Activated CD8-positive, alpha-beta memory T cell treated with anti-CD3 and anti-CD28 coated beads, Interleukin-2, amount 50 U/mL, for 24 hours (primary cell): ENCODE measurements around the gene TUT4.

ENCODE experiments used
- DNase-seq: peaks from one replicate; pipeline ENCODE4 v3.0.0-alpha.2; 2020; ENCODE audit errors: extremely low read depth

Gene TUT4

DNA sequence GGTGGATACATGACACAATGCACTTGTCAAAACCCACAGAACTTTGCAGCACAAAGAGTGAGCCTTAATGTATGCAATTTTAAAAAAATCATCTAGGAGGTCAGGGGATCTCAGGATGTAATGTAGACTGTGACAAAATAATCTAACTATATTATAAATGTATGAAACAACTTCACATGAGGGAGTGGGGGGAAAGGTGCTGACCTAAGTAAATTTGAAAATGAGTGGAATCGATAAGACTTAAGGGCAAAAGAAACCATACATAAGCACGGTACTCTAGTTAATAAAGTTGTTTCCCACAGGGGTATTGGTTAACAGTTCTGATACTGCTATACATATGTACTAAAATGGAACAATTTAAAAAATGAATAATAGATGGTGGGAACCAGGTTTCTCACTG, 83.8 kb downstream of the TUT4 start:
- DNase-seq = no peak

DNA sequence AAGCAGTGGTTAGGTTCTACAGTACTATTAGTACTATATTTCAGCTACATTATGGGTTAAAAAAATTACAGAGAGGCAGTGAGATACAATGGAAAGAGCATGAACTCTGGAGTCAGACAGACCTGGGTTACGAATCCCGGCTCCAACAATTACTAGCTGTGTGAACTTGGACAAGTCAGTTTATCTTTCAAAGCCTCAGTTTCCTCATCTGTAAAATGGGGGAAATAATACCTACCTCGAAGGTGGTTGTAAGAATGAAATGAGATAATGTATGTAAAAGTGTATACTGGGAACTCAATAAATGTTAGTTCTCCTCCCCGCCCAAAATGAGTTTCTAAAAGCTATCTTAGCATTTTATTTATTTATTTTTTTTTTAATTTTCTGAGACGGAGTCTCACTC, 89.0 kb downstream of the TUT4 start:
- no peak for DNase-seq

DNA sequence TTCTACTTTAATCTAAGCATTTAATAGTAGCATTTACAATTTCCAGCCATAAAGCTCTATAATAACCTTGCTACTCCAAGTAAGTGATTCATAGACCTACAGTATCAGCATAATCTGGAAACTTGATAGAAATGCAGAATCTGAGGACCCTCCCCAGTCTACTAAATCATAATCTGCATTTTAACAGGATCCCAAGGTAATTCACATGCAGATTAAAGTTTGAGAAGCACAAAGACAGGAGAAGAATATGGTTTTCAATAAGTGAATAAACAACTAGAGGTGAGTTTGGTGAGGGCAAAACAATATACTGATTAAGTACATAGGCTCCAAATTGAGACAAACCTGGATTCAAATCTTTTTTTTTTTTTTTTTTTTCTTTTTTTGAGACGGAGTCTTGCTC, 91.1 kb downstream of the TUT4 start:
- DNase-seq = no peak

DNA sequence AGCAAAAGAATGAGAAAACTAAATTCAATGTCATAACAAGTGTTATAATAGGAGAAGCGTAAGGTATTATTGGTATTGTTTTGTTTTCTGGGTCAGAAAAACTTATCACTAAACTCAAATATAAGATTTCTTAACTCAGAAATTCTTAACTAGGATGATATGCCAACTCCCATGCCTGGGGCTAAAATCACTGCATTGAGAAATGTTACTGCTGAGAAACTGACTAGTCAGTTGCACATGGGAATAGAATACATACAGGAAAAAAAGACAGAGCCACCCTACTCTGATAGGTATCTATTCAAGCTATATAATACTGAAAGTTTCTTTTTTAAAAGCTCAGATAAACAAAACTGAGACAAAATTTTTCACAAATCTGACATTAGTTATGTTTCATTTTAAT, 92.2 kb downstream of the TUT4 start:
- DNase-seq = no peak

DNA sequence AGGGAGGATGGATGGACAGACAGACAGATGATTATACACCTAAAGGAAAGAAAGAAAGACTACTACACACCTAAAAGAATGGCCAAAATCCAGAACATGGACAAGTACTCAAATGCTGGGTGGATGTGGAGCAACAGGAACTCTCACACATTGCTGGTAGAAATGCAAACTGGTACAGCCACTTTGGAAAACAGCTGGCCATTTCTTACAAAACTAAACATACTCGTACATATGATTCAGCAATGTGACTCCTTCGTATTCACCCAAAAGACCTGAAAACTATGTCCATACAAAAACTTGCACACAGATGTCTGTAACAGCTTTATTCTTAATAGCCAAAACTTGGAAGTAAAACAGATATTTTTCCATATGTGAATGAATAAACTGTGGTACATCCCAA, 97.2 kb downstream of the TUT4 start:
- no peak for DNase-seq

DNA sequence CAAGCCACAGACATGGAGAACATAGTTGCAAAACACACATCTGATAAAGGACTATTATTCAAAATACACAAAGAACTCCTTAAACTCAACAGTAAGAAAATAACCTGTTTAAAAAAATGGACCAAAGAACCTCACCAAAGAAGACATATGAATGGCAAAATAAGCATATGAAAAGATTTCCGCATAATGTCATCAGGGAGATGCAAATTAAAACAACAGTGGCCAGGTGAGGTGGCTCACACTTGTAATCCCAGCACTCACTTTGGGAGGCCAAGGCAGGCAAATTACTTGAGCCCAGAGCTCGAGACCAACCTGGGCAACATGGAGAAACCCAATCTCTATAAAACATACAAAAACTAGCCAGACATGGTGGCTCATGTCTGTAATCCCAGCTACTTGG, 98.1 kb downstream of the TUT4 start:
- DNase-seq = no peak

DNA sequence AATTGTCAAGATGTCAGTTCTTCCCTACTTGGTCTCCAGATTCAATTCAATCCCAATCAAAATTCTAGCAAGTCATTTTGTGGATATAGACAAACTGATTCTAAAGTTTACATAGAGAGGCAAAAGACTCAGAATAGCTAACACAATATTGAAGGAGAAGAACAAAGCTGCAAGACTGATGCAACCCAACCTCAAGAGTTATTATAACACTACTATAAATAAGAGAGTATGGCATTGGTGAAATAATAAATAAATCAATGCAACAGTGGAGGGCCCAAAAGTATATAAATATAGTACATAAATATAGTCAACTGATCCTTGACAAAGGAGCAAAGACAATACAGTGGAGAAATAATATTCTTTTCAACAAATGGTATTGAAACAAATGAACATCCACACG, 98.8 kb downstream of the TUT4 start:
- DNase-seq = no peak

DNA sequence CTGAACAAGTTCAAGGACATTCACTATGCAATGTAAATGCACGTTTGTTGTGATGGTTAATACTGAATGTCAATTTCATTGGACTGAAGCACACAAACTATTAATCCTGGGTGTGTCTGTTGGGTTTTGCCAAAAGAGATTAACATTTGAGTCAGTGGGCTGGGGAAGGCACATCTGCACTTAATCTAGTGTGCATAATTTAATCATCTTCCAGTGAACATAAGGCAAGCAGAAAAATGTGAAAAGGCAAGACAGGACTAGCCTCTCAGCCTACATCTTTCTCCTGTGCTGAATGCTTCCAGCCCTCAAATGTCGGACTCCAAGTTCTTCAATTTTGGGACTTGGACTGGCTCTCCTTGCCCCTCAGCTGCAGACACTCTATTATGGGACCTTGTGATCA, 108.4 kb downstream of the TUT4 start:
- no peak for DNase-seq

DNA sequence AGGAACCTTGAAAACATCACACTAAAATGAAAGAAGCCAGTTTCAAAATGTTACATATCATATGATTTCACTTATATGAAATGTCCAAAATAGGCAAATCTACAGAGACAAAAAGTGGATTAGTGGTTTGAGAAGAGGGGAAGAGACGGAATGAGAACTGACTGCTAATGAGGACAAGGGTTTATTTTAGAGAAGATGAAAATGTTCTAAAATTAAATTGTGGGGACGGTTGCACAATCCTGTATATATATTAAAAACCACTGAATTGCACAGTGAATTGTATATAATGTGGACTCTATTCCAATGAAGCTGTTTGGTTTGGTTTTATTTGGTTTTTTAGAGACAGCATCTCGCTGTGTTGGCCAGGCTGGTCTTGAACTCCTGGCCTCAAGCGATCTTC, 112.9 kb downstream of the TUT4 start:
- DNase-seq = no peak

DNA sequence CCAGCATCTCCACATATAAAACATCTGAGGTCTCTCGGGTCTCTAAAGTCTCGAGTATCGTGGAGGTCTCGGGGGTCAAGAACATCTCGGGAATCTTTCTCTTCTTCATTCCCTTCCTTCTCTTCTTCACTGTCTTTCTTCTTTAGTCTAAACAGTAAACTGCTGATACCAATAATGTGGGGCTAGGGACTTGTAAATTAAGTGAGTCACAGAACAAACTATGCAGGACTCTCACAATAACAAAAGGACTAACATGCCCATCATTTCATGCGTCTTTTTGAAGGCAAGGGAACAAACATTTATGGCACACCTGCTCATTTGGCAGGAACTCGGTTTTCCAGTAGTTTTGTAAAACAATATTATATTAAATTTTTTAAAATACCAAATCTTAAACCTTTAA, 116.1 kb downstream of the TUT4 start:
- DNase-seq = no peak

DNA sequence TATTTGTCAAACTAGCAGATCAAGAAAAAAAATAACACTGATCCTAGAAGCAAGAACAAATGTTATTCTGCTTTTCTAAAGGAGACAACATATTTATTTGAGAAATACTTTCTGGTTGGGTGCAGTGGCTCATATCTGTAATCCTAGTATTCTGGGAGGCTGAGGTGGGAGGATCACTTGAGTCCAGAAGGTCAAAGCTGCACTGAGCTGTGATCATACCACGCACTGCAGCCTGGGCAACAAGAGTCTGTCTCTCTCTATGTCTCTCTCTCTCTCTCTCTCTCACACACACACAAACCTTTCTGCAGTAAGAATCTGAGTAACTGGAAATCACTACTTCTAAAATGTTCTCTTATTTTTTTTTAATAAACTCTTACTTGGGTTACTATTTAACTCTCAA, 117.2 kb downstream of the TUT4 start:
- DNase-seq = no peak

DNA sequence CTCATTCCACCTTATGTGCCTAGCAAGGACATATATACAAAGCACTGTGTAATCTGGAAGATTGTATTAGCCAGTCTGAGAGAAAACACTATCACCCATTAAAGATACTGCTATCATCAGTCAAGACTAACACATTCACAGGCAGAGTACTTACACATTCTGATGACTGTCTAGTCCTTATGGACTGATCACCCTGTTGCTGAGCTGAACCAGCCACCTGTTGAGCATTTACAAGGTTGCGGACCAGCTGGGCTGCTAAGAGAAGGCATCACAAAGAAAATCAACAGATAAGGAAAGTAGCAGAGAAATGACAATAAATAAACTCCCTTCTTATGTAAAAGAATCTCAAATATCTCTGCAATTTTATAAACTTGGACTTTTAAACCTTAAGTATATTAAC, 117.7 kb downstream of the TUT4 start:
- no peak for DNase-seq

DNA sequence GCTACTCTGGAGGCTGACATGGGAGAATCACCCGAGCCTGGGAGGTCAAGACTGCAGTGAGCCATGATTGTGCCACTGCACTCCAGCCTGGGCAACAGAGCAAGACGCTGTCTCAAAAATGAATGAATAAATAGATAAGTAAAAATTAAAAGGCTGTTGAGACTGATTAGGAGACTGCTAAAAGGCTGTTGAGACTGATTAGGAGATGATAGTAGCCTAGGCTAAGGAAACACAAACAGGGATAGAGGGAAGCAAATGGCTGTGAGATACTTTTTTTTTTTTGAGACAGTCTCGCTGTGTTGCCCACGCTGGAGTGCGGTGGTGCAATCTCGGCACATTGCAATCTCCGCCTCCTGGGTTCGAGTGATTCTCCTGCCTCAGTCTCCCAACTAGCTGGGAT, 120.1 kb downstream of the TUT4 start:
- DNase-seq = no peak

DNA sequence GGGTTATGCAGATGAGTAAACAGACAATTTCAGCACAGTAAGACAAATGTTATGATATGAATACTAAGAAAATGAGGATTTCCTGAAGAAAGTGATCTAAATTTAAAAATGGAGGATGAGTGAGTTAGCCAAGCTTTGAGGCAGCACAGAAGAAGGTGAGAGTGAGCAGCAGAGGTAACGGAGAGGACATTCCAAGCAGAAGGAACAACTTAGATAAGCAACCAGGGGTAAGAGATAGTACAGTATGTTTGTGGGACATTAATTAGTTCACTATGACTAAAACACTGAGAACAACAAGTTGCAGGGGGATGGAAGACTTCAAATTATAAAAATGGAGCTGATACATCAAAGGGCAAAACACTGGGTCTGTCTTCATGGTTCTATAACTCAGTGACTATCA, 125.7 kb downstream of the TUT4 start:
- no peak for DNase-seq

DNA sequence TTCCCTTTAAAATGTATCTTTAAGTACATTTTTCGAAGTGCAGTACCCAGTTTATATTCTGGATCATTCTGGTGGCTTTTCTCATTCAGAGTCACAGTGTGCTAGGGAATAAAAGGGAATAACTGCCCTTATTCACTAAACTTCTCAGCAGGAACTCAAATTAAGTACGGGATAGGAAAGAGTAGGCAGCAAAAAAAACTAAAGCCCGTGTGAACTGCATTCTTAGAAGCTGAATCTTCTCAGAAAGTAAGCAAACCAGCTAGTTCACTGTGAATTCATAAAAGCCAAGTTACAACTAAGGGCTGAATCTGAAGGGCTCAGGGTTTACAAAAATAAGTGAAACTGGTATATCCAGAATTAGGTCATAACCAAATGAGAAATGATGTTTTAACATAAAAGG, 126.5 kb downstream of the TUT4 start:
- no peak for DNase-seq

DNA sequence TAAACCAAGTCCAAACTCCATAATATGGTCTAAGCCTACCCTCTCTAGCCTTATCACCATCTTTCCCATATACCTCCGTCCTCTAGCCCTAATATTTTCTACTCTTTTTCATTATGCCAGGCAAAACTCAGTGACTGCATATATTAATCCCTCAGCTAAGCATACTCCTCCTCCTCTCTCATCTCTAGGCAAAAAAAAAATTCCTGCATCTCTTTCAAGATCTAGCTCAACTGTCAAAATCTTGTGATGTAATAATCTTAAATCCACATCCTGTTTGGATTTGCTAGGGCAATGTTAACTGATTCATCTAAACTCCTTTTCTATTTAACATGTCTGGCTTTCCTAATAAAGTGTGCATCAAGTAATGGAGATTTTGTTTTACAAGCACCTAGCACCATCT, 128.1 kb downstream of the TUT4 start:
- DNase-seq = no peak

DNA sequence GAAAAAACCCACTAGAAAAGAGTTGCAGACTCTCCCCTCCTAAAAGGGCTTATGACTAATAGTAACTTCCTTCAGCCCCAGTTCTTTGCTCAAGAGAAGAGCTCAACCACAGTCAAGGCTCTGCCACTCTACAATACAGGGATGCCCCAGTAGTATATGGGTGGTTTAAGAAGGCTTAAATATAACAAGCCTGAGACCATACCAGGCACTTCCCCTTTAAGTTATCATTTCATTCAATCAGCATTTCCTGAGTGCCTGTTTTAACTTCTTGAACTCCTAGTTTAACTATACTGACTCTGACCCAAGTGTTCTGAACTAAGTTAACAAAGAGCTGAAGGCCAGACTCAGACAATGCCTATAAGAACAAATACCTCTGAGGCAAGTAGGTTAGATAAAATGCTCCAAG, 128.7 kb downstream of the TUT4 start:
- no peak for DNase-seq

DNA sequence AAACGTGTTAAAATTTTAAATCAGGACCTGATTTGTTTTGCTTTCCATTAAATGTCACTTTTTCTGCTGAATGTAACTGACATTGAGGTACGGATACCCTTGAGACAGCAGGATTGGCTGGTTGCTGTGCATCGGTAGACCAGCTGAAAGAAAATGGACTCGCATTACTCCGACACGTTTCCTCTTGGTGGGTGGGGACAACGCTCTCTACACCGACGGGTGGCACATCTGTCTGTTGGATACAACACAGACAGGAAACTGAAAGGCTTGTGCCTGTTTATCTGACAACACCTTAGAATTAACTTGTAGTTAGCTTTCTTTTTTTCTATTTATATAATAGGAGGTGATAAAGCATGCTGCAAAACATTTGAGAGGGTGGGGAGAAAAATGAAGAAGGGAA, 129.1 kb downstream of the TUT4 start:
- peak; percentile 15 for DNase-seq

DNA sequence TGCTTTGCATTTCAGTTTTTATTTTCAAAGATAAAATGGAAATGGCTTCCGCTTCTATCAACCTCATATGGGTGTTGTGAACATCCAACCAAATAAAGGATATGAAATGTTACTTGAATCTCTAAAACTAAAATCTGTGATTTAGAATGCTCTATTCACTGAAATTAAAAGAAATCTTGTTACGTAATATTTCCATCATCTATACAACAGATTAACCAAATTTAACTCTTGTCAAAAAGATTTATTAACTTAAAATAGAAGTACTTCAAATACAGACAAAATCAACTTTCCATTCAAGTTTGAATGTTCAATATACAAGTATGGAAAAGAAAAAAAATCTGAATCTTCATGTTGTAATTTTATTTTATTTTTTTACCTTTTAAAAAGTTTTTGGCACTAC, 129.8 kb downstream of the TUT4 start:
- DNase-seq = no peak

DNA sequence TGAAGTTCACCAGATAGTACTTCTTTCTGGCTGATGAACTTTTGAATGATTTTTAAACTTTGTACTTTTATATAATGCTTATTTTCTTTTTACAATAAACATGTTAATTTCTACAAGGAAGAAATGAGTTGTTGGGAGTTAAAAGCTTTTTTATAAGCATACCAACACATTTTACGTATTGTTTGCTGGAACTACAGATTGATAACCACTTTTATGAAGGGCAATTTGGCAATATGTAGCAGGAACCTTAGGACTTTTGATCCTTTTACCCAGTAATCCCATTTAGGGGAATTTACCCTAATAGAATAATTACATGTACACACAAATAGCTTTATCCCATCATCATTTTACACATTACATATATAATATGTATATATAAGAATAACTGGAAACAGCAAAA, 132.2 kb downstream of the TUT4 start:
- no peak for DNase-seq

DNA sequence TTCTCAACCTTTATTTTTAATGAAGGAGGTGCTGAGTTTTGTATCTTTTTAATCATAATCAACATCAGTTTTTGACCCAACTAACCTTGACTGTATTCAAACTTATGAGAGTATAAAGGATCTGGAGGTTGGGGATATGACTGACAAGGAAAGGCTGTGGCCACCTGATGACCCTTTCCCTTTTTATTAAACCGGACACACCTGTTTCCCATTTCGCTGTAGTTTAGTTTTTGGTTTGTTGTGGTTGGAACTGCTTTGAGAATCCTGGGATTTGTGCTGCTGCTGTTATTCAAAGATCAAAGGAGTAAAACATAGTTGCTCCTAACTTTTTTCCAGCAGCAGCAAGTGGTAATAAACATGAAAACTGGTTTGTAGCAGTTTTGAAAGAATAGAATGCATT, 136.1 kb downstream of the TUT4 start:
- no peak for DNase-seq

DNA sequence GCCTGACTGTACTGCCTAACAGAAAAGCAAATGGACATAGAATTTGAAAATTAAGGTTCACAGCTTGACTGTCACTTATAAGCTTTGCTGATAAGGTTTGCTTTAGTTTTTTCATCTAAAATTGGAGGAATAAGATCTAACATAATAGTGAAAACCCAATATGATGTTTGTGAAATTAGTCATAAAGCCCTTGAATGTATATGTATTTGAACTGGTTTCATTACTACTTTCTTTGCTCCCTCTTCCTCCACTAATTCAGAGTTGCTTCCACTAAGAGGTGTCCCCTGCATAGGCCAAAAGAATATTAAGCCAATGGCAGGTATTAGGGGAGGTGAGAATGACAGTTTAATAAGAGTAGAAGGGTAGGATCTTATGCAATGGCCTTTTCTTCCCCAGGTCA, 137.9 kb downstream of the TUT4 start:
- no peak for DNase-seq

DNA sequence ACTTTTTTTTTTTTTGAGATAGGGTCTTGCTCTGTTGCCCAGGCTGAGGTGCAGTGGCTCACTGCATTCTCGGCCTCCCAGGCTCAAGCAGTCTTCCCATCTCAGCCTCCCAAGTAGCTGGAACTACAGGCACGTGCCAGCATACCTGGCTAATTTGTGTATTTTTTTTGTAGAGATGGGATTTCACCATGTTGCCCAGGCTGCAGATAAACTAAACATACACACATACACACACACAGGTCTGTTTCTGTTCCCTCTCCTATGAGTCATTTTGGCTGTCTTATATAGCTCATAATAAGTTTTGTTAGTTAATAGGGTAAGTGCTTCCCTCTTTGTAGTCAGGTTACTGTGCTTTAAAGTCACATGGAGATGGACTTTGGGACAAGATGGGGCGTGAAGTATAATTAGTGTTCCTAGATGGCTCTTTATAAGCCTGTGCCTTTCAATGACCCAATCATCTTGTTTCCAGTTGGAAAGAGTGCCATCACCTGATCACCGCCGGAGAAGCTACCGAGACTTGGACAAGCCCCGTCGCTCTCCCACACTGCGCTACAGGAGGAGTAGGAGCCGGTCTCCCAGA, 139.4 kb downstream of the TUT4 start:
- DNase-seq = no peak

DNA sequence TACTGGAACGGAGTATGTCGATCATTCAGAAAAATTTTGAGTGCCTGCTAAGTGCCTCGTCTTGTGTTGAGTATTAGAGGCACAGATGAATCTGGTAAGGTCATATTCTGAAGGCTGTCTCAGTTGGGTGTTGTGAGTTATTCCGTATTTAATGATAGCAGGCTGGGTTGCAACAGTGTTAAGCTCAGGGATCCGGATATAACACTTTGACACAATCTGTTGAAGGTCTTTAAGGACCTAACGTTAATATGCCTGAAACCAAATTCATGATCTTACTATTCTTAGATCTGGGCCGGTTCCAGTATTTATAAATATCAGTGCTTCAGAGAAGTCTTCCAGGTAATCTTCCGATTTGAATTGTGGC, 147.9 kb downstream of the TUT4 start:
- no peak for DNase-seq
